ENCODE data around the gene RELL1. TPM values are rescaled to one million over a fixed set of nuclear protein-coding genes. Genes with fewer than 3 reads are reported as not detected.

The RELL1 gene
- polyA plus RNA-seq, 1 donor from 2014 or later = 0.47 TPM

DNA sequence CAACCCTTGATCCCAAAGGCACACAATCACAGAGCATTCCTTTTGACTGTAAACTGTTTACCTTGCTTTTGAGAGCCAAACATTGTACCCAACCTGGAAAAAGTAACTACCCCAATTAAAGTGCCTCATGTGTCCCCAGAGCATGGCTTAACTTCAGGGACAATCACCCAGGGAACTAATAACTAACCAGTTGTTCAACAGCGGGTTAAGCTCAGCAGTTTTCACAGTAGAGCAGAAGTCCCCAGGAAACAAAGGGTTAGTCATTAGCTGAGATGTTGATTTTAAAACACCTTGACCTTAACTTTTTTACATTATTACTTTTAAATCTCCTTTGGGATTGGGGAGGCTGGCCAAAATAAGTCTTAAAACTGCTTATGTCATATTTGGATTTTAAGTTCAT, 94.8 kb downstream of the RELL1 start:
- no peaks in the 10 kb centered on the region for H3F3A ChIP-seq (ENCODE audit: insufficient read depth, low read length, poor library complexity, severe bottlenecking)
- H3K79me2 ChIP-seq (replicated peaks; ENCODE audit: insufficient read depth, low read length) = no peaks in the 10 kb centered on the region
- H4K20me1 ChIP-seq (ENCODE audit: insufficient read depth) = no peaks in the 10 kb centered on the region
- H3K27me3 ChIP-seq (ENCODE audit: insufficient read depth, low read depth, low read length) = no peaks in the 10 kb centered on the region
- no peaks in the 10 kb centered on the region for H3K9me3 ChIP-seq (ENCODE audit: low read length)
- no peaks in the 10 kb centered on the region for H3K9me2 ChIP-seq (ENCODE audit: insufficient read depth, low read length)
- H3K36me3 ChIP-seq (ENCODE audit: insufficient read depth, low read length) = no peaks in the 10 kb centered on the region
- no peak overlapping the region for H2AFZ ChIP-seq (ENCODE audit: low read depth, low read length)
- TF ChIP-seq SMC3 (conservative IDR thresholded peaks at IDR 0.05; ENCODE audit: poor library complexity) (no peak), POLR2AphosphoS5 (IDR thresholded peaks at IDR 0.05) (no peak), TAF1 (IDR thresholded peaks at IDR 0.05; ENCODE audit: low read depth) (no peak), EZH2 (IDR thresholded peaks at IDR 0.05; ENCODE audit: borderline replicate concordance, insufficient read depth, low read length, poor library complexity, severe bottlenecking) (no peak), RAD21 (conservative IDR thresholded peaks at IDR 0.05) (no peak), EP300 (conservative IDR thresholded peaks at IDR 0.05; ENCODE audit: poor library complexity, severe bottlenecking) (no peak), MXI1 (conservative IDR thresholded peaks at IDR 0.05; ENCODE audit: poor library complexity, severe bottlenecking) (no peak)
- TF ChIP-seq, protein P1, sequence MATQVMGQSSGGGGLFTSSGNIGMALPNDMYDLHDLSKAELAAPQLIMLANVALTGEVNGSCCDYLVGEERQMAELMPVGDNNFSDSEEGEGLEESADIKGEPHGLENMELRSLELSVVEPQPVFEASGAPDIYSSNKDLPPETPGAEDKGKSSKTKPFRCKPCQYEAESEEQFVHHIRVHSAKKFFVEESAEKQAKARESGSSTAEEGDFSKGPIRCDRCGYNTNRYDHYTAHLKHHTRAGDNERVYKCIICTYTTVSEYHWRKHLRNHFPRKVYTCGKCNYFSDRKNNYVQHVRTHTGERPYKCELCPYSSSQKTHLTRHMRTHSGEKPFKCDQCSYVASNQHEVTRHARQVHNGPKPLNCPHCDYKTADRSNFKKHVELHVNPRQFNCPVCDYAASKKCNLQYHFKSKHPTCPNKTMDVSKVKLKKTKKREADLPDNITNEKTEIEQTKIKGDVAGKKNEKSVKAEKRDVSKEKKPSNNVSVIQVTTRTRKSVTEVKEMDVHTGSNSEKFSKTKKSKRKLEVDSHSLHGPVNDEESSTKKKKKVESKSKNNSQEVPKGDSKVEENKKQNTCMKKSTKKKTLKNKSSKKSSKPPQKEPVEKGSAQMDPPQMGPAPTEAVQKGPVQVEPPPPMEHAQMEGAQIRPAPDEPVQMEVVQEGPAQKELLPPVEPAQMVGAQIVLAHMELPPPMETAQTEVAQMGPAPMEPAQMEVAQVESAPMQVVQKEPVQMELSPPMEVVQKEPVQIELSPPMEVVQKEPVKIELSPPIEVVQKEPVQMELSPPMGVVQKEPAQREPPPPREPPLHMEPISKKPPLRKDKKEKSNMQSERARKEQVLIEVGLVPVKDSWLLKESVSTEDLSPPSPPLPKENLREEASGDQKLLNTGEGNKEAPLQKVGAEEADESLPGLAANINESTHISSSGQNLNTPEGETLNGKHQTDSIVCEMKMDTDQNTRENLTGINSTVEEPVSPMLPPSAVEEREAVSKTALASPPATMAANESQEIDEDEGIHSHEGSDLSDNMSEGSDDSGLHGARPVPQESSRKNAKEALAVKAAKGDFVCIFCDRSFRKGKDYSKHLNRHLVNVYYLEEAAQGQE (IDR thresholded peaks at IDR 0.05; ENCODE audit: borderline replicate concordance) = no peak
- TF ChIP-seq, protein P2, sequence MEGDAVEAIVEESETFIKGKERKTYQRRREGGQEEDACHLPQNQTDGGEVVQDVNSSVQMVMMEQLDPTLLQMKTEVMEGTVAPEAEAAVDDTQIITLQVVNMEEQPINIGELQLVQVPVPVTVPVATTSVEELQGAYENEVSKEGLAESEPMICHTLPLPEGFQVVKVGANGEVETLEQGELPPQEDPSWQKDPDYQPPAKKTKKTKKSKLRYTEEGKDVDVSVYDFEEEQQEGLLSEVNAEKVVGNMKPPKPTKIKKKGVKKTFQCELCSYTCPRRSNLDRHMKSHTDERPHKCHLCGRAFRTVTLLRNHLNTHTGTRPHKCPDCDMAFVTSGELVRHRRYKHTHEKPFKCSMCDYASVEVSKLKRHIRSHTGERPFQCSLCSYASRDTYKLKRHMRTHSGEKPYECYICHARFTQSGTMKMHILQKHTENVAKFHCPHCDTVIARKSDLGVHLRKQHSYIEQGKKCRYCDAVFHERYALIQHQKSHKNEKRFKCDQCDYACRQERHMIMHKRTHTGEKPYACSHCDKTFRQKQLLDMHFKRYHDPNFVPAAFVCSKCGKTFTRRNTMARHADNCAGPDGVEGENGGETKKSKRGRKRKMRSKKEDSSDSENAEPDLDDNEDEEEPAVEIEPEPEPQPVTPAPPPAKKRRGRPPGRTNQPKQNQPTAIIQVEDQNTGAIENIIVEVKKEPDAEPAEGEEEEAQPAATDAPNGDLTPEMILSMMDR (IDR thresholded peaks at IDR 0.05; ENCODE audit: poor library complexity, severe bottlenecking) = no peak
- no peak overlapping the region for H3K4me3 ChIP-seq (ENCODE audit: low read length)
- H3K4me2 ChIP-seq (ENCODE audit: low read length) = no peak overlapping the region
- H3K9ac ChIP-seq (ENCODE audit: low read length) = no peak overlapping the region
- H3K27ac ChIP-seq (ENCODE audit: low read length) = no peak overlapping the region

DNA sequence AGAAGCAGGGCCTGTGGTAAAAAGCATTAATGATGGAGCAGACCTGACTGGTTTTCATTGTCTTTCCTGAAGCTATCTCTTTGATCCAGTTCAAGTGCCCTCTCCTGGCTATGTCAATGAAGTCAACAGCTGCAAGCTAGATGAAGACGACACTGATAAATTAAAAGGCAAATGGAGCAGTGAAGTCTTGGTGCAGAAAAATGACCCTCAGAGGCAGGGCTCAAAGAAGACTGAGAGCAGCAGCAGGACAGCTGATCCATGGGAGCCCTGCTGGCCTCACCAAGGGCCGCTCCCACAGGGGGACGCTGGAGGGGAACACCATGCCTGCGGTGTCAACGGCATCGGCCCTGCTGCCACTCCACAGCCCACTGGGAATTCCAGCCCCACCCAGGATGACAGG, 96.2 kb downstream of the RELL1 start:
- Histone ChIP-seq H3K9ac (ENCODE audit: low read length) (no peak overlapping the region), H3K4me2 (ENCODE audit: low read length) (no peak overlapping the region), H3K4me3 (ENCODE audit: low read length) (no peak overlapping the region), H3K9me3 (ENCODE audit: low read length) (no peaks in the 10 kb centered on the region), H3K36me3 (ENCODE audit: insufficient read depth, low read length) (no peaks in the 10 kb centered on the region), H3K27ac (ENCODE audit: low read length) (no peak overlapping the region), H4K20me1 (ENCODE audit: insufficient read depth) (no peaks in the 10 kb centered on the region), H3F3A (ENCODE audit: insufficient read depth, low read length, poor library complexity, severe bottlenecking) (no peaks in the 10 kb centered on the region), H3K9me2 (ENCODE audit: insufficient read depth, low read length) (no peaks in the 10 kb centered on the region), H3K79me2 (replicated peaks; ENCODE audit: insufficient read depth, low read length) (no peaks in the 10 kb centered on the region), H2AFZ (ENCODE audit: low read depth, low read length) (no peak overlapping the region), H3K27me3 (ENCODE audit: insufficient read depth, low read depth, low read length) (no peaks in the 10 kb centered on the region)
- no peak for TF ChIP-seq TAF1 (IDR thresholded peaks at IDR 0.05; ENCODE audit: low read depth)
- TF ChIP-seq POLR2AphosphoS5 (IDR thresholded peaks at IDR 0.05) = no peak
- TF ChIP-seq, protein P1 (IDR thresholded peaks at IDR 0.05; ENCODE audit: borderline replicate concordance) = no peak
- TF ChIP-seq, protein P2 (IDR thresholded peaks at IDR 0.05; ENCODE audit: poor library complexity, severe bottlenecking) = no peak
- TF ChIP-seq EP300 (conservative IDR thresholded peaks at IDR 0.05; ENCODE audit: poor library complexity, severe bottlenecking) = no peak
- TF ChIP-seq MXI1 (conservative IDR thresholded peaks at IDR 0.05; ENCODE audit: poor library complexity, severe bottlenecking) = no peak
- TF ChIP-seq RAD21 (conservative IDR thresholded peaks at IDR 0.05) = no peak
- TF ChIP-seq SMC3 (conservative IDR thresholded peaks at IDR 0.05; ENCODE audit: poor library complexity) = no peak

Data from neural cell (in vitro differentiated cells).